ENCODE results near the gene TJP1. TPM values are rescaled to one million over a fixed set of nuclear protein-coding genes. Genes with fewer than 3 reads are reported as not detected.
A peak's percentile ranks its signal among the peaks of the same experiment; 100 is the strongest.

Gene TJP1
- total and polyA plus RNA-seq, 8 donors = 14.7 to 80.0 (median 39.0) TPM

GRCh38 chr15:29811691-29812383 lies 10.4 kb downstream of the TJP1 start:
- H3K27me3 ChIP-seq = no peaks in the 10 kb centered on the region
- no peaks in the 10 kb centered on the region for H3K36me3 ChIP-seq
- H3K9me3 ChIP-seq = no peaks in the 10 kb centered on the region
- peaks cover 15 to 46% (median 17%) of the 10 kb centered on the region in 3 donors for H3K4me1 ChIP-seq
- DNase-seq (no peak), ATAC-seq (no peak), FAIRE-seq (no peak)
- H3K4me3 ChIP-seq = no peak overlapping the region
- no peak overlapping the region for H3K27ac ChIP-seq
- no peak for TF ChIP-seq CTCF (IDR thresholded peaks at IDR 0.05)
- 22 to 32% methylated on average over 2 of the region's 2 CpGs for WGBS, 2 donors
- intact Hi-C loops (cut with DNase I) = no loop called here

GRCh38 chr15:29805708-29806104 lies 16.6 kb downstream of the TJP1 start:
- no peaks in the 10 kb centered on the region for H3K36me3 ChIP-seq
- no peak overlapping the region for H3K27ac ChIP-seq
- no peak overlapping the region for H3K4me3 ChIP-seq
- FAIRE-seq = no peak
- no peak for DNase-seq
- no peaks in the 10 kb centered on the region for H3K9me3 ChIP-seq
- H3K4me1 ChIP-seq = peaks cover 11 to 37% (median 27%) of the 10 kb centered on the region in 3 donors
- WGBS, 2 donors = 75 to 82% methylated on average over 4 of the region's 4 CpGs
- no peak for ATAC-seq
- H3K27me3 ChIP-seq = no peaks in the 10 kb centered on the region
- no peak for TF ChIP-seq CTCF (IDR thresholded peaks at IDR 0.05)
- intact Hi-C loops (cut with DNase I) = loop anchor here in 1 of 3 donors (10.0 kb wide), 1 partner anchor 51 kb away; no protein-coding TSS in a partner anchor

GRCh38 chr15:29805043-29805707 lies 17.1 kb downstream of the TJP1 start:
- Histone ChIP-seq H3K27me3 (no peaks in the 10 kb centered on the region), H3K9me3 (no peaks in the 10 kb centered on the region), H3K36me3 (no peaks in the 10 kb centered on the region), H3K27ac (peak overlapping the region in 2 of 4 donors; percentile 16 to 24), H3K4me3 (no peak overlapping the region), H3K4me1 (peaks cover 11 to 40% (median 32%) of the 10 kb centered on the region in 3 donors)
- no peak for TF ChIP-seq CTCF (IDR thresholded peaks at IDR 0.05)
- FAIRE-seq (peak; percentile 83), DNase-seq (peak in 2 of 6 donors; percentile 21 to 50), ATAC-seq (peak; percentile 67 to 95 (median 90))
- intact Hi-C loops (cut with DNase I) = loop anchor here in 1 of 3 donors (10.0 kb wide), 1 partner anchor 50 kb away; no protein-coding TSS in a partner anchor
- 5 to 11% methylated on average over 1 of the region's 1 CpG for WGBS, 2 donors

GRCh38 chr15:29802411-29802810 lies 19.9 kb downstream of the TJP1 start:
- no peak for TF ChIP-seq CTCF (IDR thresholded peaks at IDR 0.05)
- Histone ChIP-seq H3K27me3 (no peaks in the 10 kb centered on the region), H3K9me3 (no peaks in the 10 kb centered on the region), H3K36me3 (no peaks in the 10 kb centered on the region), H3K4me3 (no peak overlapping the region), H3K27ac (no peak overlapping the region), H3K4me1 (peaks cover 11 to 32% (median 29%) of the 10 kb centered on the region in 3 donors)
- DNase-seq (no peak), ATAC-seq (no peak), FAIRE-seq (no peak)
- intact Hi-C loops (cut with DNase I) = loop anchor here in 1 of 3 donors (10.0 kb wide), 1 partner anchor 48 kb away; no protein-coding TSS in a partner anchor
- 11 to 16% methylated on average over 1 of the region's 1 CpG for WGBS, 2 donors
